ENCODE measurements around the gene NTRK1.
"Not testable (repeated sequence)": the region's sequence is repeated elsewhere in the genome, so short reads cannot be mapped to it uniquely, and the experiment has no call there.

NTRK1 gene

GRCh38 chr1:156920233-156921052 is 59.8 kb downstream of the NTRK1 start, which contains the start of gene LRRC71:
Gene LRRC71, plus strand, starts transcription at chr1:156920632. Its CDS starts 172 bp downstream, at chr1:156920804.
- DNase-seq: no peak

GRCh38 chr1:156921053-156921529 is 60.4 kb downstream of the NTRK1 start:
- DNase-seq: no peak

DNA sequence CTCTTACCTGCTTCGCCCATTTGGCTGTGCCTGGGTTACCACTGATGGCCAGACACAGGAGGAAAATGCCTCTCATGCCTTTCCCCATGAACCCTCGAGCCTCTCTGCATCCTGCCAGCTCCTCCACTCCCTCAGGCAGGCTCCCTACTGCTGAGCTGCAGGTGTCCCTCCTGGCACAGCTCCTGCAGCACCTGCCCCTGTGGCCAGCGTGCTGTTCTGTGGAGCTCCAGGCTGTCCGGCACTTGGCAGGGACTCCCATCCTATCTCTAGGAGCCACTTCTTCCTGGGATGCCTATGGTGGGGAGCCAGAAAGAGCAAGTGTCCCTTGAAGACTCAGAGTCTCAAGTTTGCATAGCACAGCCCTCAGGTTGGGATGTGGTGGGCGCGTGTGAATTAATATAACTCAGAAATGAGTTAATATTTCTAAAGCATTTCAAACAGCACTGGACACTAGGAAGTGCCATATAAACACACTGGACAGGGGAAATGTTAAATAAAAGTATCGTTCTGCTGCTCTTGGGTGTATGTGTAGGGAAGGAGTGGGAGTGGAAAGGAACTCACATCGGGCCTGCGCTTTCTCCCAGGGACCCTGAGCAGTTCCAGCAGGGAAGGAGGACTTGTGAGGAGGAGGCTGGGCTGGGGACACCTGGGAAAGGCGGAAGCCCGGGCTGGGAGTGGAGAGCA is 62.5 kb downstream of the NTRK1 start:
- DNase-seq: no peak

DNA sequence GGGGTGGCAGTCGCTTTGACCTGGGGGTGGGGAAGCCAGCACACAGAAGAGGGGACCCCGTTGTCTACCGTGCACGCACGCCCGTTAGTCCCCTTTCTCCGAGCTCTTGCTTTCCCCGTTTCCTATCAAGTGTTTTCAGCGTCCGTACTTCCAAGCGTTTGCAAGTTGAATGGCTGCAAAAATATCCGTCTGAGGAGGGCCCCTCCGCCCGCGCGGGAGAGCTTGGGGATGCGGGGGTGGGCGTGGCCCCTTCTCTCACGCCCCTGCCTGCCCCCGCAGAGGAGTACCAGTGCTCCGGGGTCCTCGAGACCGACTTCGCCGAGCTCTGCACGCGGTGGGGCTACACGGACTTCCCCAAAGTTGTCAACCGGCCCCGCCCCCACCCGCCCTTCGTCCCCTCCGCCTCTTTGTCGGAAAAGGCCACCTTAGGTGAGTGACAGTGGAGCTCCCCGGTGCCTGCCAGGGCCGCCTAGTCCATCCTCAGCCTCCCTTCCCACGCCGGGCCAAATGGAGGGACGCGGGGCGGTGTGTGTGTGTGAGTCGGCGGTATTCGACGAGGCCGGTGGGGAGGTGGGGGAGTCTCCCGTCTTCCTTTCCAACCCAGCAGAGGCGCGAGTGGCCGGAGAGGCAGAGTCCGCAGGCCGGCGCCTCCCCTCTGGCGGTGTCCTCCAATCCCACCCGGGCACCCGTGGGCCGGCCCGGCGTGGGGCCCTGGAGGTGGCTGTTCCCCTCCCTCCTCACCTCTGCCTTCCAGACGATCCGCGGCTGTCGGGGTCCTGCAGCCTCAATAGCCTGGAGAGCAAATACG is 63.2 kb downstream of the NTRK1 start:
- no peak for DNase-seq

DNA sequence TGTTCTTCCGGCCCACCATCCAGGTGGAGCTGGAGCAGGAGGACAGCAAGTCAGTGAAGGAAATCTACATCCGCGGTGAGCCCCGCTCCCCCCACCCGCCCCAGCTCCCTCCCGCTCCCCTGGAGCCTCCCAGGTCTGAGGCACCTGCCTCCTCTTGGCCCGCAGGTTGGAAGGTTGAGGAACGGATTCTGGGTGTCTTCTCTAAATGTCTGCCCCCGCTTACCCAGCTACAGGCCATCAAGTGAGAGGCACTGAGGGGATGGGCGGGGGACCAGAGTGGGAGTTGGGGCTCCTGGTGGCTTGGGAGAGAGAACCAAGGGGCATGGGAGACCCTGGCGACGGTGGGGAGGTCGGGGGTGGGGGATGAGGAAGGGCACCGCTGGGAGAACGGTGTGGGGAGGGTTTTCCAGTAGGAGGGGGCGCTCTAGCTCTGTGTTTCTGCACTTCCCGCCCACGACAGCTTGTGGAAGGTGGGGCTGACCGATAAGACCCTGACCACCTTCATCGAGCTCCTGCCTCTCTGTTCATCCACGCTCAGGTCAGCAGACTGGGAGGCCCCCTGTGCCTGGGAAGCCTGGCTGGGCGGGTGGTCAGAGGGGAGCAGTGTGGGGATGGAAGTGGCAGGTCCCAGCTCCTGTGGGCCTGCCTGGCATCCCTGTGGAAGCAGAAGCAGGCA is 64.0 kb downstream of the NTRK1 start:
- no peak for DNase-seq

GRCh38 chr1:156925154-156926010 is 64.7 kb downstream of the NTRK1 start:
- no peak for DNase-seq

GRCh38 chr1:156926175-156926574 is 65.5 kb downstream of the NTRK1 start:
- DNase-seq: no peak

DNA sequence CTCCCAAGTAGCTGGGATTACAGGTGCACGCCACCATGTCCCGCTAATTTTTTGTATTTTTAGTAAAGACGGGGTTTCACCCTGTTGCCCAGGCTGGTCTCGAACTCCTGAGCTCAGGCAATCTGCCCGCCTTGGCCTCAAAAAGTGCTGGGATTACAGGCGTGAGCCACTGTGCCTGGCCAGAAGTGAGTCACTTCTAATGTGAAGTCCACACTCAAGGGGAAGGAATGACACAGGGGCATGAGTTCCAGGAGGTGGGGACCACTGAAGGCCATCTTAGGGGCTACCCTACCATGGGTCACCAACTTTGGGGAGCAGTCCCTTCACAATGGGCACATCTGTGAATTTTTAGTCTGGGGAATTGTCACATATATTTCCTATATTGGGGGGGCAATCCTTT is 66.0 kb downstream of the NTRK1 start:
- not testable (repeated sequence) for DNase-seq

DNA sequence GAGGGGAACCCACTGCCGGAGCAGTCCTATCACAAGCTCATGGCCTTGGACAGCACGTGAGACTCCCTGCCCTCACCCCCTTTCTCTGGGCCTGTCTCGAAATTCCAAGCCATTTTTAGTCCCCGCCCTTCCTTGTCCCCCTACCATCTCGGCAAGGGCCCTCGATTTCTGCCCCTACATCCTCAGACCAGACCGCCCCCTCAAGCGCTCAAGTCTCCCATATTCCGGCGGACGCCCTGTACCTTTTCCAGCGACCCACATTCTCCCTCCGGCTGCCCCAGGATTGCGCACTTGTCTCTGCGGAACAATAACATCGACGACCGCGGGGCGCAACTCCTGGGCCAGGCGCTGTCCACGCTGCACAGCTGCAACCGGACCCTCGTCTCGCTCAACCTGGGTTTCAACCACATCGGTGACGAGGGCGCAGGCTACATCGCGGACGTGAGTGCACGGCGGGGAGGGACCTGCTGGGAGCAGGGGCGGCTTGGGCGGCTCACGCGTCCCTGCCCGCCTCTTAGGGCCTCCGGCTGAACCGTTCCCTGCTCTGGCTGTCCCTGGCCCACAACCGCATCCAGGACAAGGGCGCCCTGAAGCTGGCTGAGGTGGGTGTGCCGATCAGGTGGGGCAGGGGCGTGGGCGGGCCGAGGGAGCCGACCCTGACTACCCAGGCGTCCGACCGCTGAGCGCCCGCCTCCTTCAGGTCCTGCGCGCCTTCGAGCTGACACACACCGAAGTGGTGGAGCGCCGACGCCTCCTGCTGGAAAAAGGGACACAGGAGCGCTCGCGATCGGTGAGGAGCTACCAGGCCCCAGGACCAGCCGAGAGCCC is 66.8 kb downstream of the NTRK1 start:
- no peak for DNase-seq

GRCh38 chr1:156928043-156928602 is 67.5 kb downstream of the NTRK1 start:
- DNase-seq: no peak

- DNase-seq: no peak
Observed at GRCh38 chr1:156929596-156930238, 69.1 kb downstream of the NTRK1 start.

- no peak for DNase-seq
Observed at GRCh38 chr1:156930483-156930882, 69.8 kb downstream of the NTRK1 start.
